ENCODE data around the gene SF3B4. TPM values are rescaled to one million over a fixed set of nuclear protein-coding genes. Genes with fewer than 3 reads are reported as not detected.

The SF3B4 gene
- total and polyA plus RNA-seq, 2 of the 13 experiments (the other 11 are each of a cell fraction or from before 2014, with no cell fraction given): 13.8 to 14.8 TPM

- TF ChIP-seq ZNF142 (CRISPR knock-in tag; IDR thresholded peaks at IDR 0.05) (0 out of 2 replicates have a peak, but pooled peaks have one; percentile 62), IRX3 (CRISPR knock-in tag; IDR thresholded peaks at IDR 0.05; ENCODE audit: borderline replicate concordance, low read depth) (no peak), ZNF136 (CRISPR knock-in tag; IDR thresholded peaks at IDR 0.05; ENCODE audit: low read depth) (no peak), KDM4B (CRISPR knock-in tag; IDR thresholded peaks at IDR 0.05) (0 out of 2 replicates have a peak, but pooled peaks have one; percentile 27), ZNF343 (CRISPR knock-in tag; IDR thresholded peaks at IDR 0.05) (no peak), SP1 (IDR thresholded peaks at IDR 0.05) (no peak), SP1 (CRISPR knock-in tag; IDR thresholded peaks at IDR 0.05) (peak; percentile 93), CREB1 (IDR thresholded peaks at IDR 0.05) (peak; percentile 73), CREB1 (CRISPR knock-in tag; IDR thresholded peaks at IDR 0.05) (peak; percentile 95), ZNF224 (CRISPR knock-in tag; IDR thresholded peaks at IDR 0.05) (0 out of 2 replicates have a peak, but pooled peaks have one; percentile 55), ZNF670 (CRISPR knock-in tag; IDR thresholded peaks at IDR 0.05; ENCODE audit: borderline replicate concordance) (peak; percentile 81; the same call in 1 of the 2 replicates), DZIP1 (CRISPR knock-in tag; IDR thresholded peaks at IDR 0.05) (no peak)
These were observed at the start of gene SF3B4 (continued) for GRCh38 chr1:149927563-149928400.

All from HepG2 (cell line).